GM18867 (cell line): ENCODE data around the gene FHAD1.

Source experiments
- ATAC-seq: cut with Tn5 transposase; IDR thresholded peaks from one replicate; pipeline ENCODE4 v1.9.1; 2021; ENCODE audit warnings: mild to moderate bottlenecking, moderate library complexity; ENCODE audit not compliant: unreplicated experiment

The FHAD1 gene

GRCh38 chr1:15390667-15391066, 143.6 kb downstream of the FHAD1 start:
- ATAC-seq, result no peak

GRCh38 chr1:15391366-15391765, 144.3 kb downstream of the FHAD1 start:
- no peak for ATAC-seq

- no peak for ATAC-seq
Observed at GRCh38 chr1:15393475-15394257, 146.6 kb downstream of the FHAD1 start.

DNA sequence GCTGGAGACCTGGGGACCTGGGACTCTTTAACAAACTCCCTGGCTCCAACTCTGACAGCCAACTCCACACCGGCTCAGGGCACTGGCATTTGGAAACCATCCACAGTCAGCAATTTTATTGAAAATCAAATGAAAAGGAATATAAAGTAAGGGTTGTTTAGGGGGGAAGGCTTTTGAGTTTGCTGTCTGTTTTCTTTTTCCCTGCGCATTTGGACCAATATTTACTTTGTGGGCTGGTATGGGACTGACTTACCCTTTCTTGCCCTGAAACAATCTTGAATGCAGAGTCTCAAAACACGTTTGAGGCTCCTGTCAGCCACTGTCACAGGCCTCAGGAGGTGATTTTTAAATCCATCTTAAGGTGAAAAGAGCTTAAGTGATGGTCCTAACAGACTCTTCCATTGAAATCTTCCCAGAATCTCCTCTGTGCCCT, 147.3 kb downstream of the FHAD1 start:
- ATAC-seq, result no peak

DNA sequence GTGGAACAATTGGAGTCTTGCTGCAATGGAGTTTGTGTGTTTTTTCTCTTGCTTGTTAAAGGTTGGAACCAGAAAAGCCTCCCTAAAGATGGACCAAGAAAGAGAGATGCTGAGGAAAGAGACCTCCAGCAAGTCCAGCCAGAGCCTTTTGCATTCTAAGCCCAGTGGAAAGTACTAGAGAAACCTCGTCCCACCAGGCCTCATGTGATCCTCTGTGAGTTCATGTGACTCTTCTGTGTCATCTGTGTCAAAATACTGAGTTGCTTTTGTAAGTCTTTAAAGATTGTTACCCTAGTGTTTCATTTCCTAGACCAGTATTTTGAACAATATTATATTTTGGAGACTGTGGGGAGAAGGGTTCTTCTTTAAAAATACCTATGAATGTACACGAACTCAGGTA, 150.2 kb downstream of the FHAD1 start:
- ATAC-seq, result no peak

DNA sequence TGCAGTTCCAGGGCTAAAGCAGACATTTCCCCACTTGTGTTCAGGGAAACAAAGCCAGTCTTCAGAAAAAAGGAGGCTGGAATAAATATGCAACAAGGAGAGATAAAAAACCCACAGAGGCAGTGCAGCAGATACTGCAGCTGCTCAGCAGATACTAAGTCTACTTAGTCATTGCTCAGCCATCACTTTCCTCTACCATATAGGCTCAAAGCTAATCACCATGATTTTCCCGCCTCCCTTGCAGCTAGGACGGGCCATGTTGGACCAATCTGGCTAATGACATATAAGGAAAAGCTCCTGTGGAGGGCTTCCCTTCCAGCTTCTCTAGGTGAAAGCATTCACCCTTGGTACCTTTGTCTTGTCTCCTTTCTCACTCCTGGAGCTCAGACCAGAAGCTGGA, 152.7 kb downstream of the FHAD1 start:
- ATAC-seq, result no peak

DNA sequence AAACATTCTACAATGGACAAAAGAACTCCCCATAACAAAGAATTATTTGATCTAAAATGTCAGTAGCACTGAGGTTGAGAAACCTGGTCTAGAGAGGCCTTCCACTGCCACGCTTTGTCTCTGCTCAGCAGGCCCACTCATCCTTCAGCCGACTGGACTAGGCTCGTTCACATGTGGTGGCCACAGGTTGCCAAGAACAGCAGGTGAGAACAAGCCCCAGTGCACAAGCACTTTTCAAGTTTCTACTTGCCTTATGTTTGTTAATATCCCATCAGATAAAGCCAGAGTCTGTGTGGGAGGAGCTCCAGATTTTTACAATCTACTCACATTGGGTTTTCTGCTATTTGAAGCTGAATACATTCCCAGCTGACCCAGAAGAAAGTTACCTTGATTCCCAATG, 153.6 kb downstream of the FHAD1 start:
- ATAC-seq, result no peak

DNA sequence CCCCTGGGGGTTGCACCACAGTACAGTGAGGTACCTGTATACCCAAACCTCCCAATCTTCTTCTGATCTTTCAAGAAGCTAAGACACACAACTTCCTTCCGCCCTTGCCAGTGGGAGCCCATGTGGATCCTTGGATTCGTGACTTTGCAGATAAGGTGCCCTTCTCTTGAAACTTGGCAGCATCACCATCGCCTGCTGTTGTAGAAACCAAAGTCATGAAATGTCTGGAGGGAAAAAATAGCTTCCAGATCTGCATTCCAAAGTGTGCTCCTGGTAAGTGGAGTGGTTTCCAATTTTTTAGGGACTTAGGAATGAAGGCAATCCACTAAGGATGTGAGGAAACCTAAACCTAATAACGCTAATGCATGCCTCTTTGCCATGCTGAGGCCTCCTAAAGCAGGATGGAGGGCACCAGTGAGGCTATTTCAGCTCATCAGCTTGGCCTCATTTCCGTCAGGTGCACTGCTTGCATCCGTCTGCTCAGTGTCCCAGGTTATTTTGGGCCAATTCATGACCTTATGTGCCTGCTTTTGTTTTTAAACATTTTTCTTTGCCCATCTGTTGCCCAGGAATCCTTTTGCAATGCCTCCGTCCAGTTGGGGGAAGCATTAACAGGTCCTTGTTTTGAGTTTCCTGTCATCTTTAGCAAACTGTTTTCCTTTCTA, 154.5 kb downstream of the FHAD1 start:
- no peak for ATAC-seq

- no peak for ATAC-seq
Observed at GRCh38 chr1:15402809-15403450, 155.9 kb downstream of the FHAD1 start.

- no peak for ATAC-seq
Observed at GRCh38 chr1:15403962-15404580, 157.0 kb downstream of the FHAD1 start.

GRCh38 chr1:15405106-15405850, 158.3 kb downstream of the FHAD1 start:
- ATAC-seq, result no peak

DNA sequence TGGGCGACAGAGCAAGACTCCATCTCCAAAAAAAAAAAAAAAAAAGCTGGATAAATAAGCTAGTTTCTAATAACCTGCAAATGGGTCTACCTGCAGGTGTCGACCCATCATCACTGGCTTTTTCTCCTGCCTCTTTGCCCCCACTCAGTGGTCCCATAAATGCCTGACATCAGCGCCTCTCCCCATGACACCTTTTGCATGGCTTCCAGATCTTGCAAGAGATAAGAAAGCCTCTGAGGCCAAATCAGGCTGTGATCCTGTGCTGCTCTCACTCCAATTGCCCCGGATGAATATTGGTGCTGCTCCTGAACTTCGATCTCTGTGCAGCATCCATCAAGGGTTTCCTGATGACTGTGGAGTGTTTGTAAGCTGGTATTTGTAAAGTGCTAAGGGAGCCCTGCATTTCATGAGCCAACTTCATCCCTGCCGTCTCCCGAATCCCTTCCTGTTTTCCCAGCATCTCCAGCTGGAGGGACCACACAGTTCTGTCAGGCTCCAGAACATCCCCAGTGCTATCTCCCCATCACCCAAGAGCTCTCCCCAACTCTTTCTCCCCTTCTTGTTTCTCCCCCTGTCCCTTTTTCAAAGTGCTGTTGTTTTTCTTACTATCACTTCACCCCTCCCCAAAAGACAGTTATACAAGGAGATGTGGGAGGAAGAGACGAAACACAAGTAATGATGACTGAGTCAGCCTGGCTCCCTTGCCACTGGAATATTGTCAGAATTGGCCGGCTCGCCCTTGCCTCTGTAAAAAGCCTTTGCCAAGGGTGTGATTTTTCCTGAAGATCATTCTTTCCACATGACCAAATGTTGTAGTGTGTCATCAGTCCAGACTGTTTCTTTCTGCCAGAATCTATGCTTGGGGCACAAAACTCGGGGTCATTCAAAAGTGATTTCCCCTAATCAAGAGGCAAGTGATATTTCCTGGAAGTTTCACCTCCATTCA, 159.9 kb downstream of the FHAD1 start:
- ATAC-seq, result no peak

GRCh38 chr1:15407580-15407979, 160.6 kb downstream of the FHAD1 start:
- ATAC-seq, result no peak

- no peak for ATAC-seq
Observed at GRCh38 chr1:15408890-15409387, 161.9 kb downstream of the FHAD1 start.

- peak; percentile 79 for ATAC-seq
Observed at GRCh38 chr1:15409388-15410222, 162.6 kb downstream of the FHAD1 start, which contains the start of gene EFHD2. EFHD2 (plus strand) TSS chr1:15409888; CDS start chr1:15409972, 84 bp downstream.

- peak; percentile 3 for ATAC-seq
Observed at GRCh38 chr1:15410223-15410883, 163.3 kb downstream of the FHAD1 start.

DNA sequence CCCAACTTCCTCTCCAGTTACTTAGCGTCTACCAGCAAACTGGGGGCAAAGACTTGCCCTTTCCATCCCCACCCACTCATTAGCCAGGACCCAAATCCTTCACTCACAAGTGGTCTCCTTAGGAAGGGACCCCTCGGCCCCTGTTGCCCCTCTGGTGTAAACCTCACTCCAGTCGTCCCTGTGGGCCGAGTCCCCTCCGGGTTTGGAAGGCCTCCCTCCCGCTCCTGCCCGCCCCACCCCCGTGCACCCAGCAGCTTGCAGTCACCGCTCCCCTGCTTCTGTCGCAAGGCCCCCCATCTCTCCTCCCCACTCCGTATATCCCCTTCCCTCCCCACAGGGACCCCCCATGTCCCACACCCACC, 163.8 kb downstream of the FHAD1 start:
- no peak for ATAC-seq

DNA sequence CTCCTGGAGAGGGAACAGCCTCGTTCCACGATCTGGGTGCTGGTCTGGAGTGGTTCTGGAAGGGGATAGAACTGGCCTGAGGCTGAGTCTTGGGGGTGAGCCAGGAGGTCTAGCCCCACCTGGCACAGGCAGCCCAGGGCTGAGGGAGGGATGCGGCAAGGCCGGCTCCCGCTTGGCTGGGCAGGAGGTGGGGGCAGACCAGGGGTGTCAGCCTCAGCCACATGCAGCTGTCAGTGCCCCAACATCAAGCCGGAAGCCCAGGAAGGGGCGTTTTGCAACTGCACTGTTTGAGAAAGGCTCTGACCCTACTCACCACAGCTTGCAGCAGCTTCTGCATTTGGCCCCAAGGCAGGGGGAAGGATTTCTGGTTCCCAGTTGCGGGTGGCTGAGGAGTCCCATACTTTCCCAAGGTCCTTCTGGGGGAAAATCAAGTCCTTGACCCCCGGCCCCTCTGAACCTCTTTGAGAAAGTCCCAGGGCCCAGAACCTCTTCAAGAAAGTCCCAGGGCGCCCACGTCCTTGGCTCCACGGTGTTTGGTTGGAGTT, 164.6 kb downstream of the FHAD1 start:
- ATAC-seq, result peak; percentile 46
